ENCODE data around the gene KCNK15.
"Not testable (repeated sequence)": the region's sequence is repeated elsewhere in the genome, so short reads cannot be mapped to it uniquely, and the experiment has no call there.

The KCNK15 gene

GRCh38 chr20:44745598-44746366, at the start of gene KCNK15:
TSS of gene KCNK15 (plus strand) at chr20:44745865. CDS start at chr20:44745911, 46 bp downstream.
- DNase-seq, result peak; percentile 60 to 72

GRCh38 chr20:44696315-44696714, 49.4 kb upstream of the KCNK15 start:
- DNase-seq, result no peak

- DNase-seq, result not testable (repeated sequence)
Observed at GRCh38 chr20:44697041-44697440, 48.6 kb upstream of the KCNK15 start.

GRCh38 chr20:44698351-44698750, 47.3 kb upstream of the KCNK15 start:
- no peak for DNase-seq

DNA sequence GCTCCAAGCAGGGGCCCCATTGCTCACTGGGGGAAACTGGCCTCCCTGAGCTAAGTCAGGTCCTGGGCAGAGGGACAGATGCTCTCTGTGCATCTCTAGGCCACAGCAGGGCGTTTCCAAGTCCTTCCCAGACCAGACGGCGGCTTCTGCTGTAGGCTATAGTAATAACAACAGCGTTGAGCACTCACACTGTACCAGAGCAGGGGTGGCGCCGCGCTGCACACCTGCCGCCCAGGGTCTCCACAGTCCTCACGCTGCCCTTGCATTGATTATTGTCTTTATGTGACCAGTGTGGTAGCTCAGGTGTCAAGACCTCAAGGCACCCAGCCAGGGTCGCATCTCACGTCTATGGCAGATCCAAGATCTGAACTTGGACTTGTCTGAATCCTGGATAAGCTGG, 45.4 kb upstream of the KCNK15 start:
- DNase-seq, result no peak

- no peak for DNase-seq
Observed at GRCh38 chr20:44701118-44701857, 44.4 kb upstream of the KCNK15 start.

DNA sequence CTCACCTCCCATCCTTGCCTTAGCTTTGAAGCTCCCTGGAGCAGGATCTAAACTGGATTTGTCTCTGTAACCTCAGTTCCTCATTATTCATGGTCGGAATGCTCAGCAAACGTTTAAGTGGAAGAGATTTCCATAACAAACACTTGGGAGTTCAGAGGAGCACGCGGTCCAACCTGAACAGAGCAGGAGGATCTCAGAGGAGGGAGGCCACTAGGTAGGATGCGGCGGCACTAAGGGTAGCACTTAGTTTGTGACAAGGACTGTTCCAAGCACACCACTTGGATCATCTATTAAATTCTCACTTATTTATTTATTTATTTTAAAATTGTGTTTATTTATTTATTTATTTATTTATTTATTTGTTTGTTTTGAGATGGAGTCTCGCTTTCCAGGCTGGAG, 43.8 kb upstream of the KCNK15 start:
- no peak for DNase-seq

DNA sequence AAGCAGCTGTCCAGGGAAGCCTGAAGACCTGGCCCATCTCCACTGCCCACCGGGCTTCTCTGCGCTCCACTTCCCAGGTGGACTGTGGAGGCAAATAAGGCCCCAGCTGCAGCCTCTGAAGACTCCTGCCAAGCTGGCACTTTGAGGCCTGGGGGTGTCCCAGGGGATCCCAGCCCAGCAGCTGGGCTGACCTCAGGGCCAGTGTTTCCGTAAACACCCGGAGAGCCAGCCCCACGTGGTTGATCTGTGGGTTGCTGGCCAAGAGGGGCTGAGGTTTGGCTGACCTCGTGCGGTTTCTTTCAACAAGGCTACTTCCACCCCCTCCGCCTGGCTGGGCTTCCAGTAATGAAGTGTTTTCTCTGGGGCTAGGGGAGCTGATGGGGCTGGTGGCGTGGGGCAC, 42.9 kb upstream of the KCNK15 start:
- no peak for DNase-seq

GRCh38 chr20:44703183-44703925, 42.3 kb upstream of the KCNK15 start:
- no peak for DNase-seq

GRCh38 chr20:44703956-44704488, 41.6 kb upstream of the KCNK15 start:
- no peak for DNase-seq

- DNase-seq, result no peak
Observed at GRCh38 chr20:44704551-44704971, 41.1 kb upstream of the KCNK15 start.

GRCh38 chr20:44705364-44706094, 40.1 kb upstream of the KCNK15 start:
- DNase-seq, result no peak

DNA sequence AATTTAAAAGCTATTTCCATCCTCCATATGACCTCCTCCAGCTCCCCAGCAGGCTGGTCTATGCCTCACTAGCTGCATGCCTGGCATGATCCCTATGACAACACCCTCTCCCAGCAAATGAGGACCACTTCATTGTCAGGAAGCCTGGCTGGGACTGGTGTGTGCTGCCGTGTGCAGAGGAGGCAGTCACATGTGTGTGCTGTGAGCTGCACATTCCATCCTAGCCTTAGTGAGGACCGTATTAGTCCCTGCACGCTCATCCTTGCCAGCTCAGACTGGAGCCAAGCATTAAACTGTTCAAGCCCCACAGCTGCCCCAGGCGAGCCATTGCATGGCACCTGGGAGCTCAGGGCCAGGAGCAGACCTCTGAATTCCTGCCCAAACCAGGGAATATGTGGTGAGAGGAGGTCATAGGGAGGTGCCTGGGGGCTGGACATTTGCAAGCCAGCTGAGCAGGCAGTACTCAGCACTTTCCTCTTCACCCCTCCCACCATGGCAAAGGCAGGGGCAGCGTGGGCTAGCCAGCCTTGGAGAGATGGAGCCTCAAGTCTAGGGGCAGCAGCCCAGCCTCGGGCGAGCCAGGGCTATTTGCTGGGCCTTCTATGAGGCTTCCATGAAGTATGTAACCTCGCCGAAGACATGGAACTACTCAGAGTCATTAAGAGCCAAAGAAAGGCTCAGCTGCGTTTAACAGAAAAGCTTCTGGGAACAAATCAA, 39.2 kb upstream of the KCNK15 start:
- no peak for DNase-seq

DNA sequence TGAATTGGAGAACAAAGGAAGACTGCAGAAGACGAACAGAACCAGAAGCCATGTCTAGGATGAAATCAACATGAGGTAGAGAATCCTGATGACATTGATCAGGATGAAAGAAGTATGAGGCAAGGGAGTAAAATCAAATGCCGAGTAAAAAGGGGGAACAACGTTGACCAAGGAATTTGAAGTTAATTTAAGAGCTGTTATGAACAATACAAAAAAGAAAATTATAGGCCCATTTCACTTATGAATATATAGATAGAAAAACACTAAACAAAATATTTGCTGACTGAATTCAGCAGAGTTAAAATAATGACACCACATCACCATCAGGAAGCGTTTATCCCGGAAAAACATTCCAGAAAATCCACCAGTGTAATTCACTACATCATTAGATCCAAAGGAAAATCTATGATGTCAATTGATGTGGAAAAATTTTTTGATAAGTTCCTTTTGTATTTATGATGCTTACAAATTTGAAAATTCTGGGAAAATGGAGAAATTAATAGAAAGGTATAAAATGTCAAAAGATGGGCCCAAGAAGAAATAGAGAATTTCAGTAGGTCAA, 38.6 kb upstream of the KCNK15 start:
- DNase-seq, result no peak

DNA sequence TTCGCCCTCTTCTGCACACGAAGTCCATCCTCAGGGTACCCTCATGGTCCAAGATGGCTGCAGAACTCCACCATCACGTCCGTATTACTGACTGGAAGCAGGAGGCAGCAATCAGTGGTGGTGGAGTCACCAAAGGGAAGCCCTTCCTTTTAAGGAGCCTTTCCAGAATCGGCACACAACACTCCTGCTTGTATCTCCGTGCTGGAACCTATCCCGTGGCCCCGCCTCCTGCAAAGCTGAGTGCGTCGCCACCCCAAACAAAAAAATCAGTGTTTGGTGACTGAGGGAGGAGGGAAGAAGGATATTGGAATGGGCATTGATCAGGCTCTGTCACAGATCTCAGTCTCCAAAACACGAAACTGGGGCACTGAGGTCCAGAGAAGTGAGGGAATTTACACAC, 36.3 kb upstream of the KCNK15 start:
- DNase-seq, result no peak

GRCh38 chr20:44709797-44710196, 35.9 kb upstream of the KCNK15 start:
- DNase-seq, result no peak

- DNase-seq, result no peak
Observed at GRCh38 chr20:44711237-44711636, 34.4 kb upstream of the KCNK15 start.

DNA sequence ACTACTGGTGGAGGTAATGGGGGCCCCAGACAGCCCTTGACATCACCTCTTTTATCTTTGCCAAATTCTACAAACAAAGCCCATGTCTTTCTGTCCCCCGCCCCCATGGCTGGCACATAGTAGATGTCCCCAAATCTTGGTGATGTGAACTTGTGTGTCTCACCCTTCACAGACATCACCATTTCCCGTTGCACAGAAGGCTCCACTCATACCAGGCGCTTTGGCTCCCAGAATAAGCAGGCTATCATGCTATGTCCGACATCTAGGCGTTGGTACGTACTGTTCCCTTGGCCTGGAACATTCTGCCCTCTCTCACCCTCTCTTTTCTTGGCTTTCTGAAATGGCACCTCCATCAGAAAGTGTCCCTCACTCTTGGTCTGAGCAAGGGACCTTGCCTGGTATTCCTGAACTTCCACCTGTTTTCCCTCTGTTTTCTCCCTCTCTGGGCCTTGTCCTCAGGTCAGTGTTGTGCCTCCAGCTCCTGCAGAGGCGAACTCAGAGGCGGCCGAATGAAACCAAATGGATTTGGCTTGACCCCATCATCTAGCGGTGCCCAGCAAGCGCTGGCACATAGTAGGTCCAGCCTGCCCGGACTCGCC, 31.5 kb upstream of the KCNK15 start:
- DNase-seq, result no peak

DNA sequence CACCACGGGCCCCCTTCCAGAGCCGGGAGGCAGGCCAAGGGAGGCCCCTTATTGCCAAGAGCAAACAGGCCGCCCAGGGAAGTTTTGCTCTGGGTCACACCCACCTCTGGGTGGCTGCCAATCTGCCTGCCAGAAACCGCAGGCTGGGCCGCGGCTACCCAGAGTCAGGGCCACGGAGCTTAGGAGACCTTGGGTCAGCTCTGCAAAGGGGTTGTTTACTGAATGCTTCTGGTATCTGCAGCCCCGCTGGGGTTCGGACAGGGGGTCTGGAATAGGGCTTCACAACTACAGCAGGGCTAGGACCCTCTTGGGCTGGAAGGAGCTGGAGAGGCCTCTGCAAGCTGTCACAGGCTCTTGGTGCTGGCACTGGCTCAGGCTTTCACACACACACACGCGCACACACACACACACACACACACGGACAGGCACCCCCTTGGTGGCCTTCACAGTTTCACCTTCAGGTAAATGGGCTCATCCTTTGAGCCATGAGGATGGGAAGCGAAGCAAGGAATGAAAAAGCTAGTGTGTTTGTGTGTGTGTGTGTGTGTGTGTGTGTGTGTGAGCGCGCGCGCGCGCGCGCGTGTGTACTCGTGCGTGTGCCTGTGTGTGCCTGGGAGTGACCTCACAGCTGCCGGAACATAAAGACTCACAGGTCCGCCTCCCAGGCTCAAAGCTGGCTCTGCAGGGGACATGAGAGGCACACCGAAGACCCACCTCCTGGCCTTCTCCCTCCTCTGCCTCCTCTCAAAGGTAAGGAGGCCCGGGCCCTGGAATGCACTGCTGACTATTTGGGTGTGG, 30.8 kb upstream of the KCNK15 start, which contains the start of gene CCN5:
Gene CCN5 (plus strand): TSS at position 669 of the 798 bp plus-strand sequence. CDS start 22 bp downstream, at position 691.
- DNase-seq, result no peak

All from stimulated activated CD4-positive, alpha-beta T cell treated with anti-CD3 and anti-CD28 coated beads, Interleukin-4, amount 100 ng/mL, for 4 hours (primary cell).